ENCODE measurements around the gene URM1.

- TF ChIP-seq CTCF (IDR thresholded peaks at IDR 0.05): no peak
- TF ChIP-seq POLR2A (IDR thresholded peaks at IDR 0.05): no peak
These were observed 12.3 kb upstream of the URM1 start for GRCh38 chr9:128358861-128359260.

Measured in esophagus squamous epithelium (tissue), 4 donors.